Endothelial cell of umbilical vein (primary cell): ENCODE measurements around the gene MEF2C. TPM values are rescaled to one million over a fixed set of nuclear protein-coding genes. Genes with fewer than 3 reads are reported as not detected.

Experiments used
- BruUV-seq: library from RNA; stranded (reverse); fragments of 400-500 nt; replicated peaks from 2 replicates; lab custom pipeline; 2021; lab: Mats Ljungman, UMichigan
- CTCF ChIA-PET: fragments of 300-600, 350-600 bp; sonication (Branson Sonifier 250); formaldehyde crosslinking; loops from one replicate; lab custom pipeline; 2021; ENCODE audit warnings: antibody characterized with exemption, inconsistent platforms; lab: Charles Lee
- POLR2A ChIA-PET: fragments of 300-600, 350-600 bp; sonication (Branson Sonifier 250); formaldehyde crosslinking; loops from one replicate; lab custom pipeline; 2021; ENCODE audit warnings: antibody characterized with exemption, inconsistent platforms; lab: Charles Lee
- DNase-seq: peaks from one replicate; pipeline ENCODE4 v3.0.0-alpha.2; 2011; ENCODE audit warnings: low read depth, low spot score
- FAIRE-seq: peaks from 2 replicates; lab custom pipeline; 2011; peaks lifted over from hg19 to GRCh38; lab: Jason Lieb, UNC
- H2AFZ ChIP-seq: 2 replicates; pipeline ENCODE4 v1.6.0; 2012; ENCODE audit warnings: low read depth, low read length, control low read depth, inconsistent platforms
- H3K27ac ChIP-seq: 2 replicates; pipeline ENCODE4 v1.5.1; 2011; ENCODE audit warnings: low read depth, mild to moderate bottlenecking, control low read depth, low read length, moderate library complexity; ENCODE audit not compliant: insufficient read depth
- H3K27me3 ChIP-seq, 2 experiments: 2 replicates each; pipeline versions ENCODE4 v1.6.0 to v1.6.1; 2011; ENCODE audit warnings: low read length in 2 of 2, mixed read lengths in 1 of 2; ENCODE audit not compliant: control insufficient read depth in 2 of 2, insufficient read depth in 2 of 2
- H3K36me3 ChIP-seq, 2 experiments: 2 replicates in 1 of 2; 3 replicates in 1 of 2; pipeline ENCODE4 v1.5.1; 2011; ENCODE audit warnings: low read length in 2 of 2, mild to moderate bottlenecking in 1 of 2, moderate library complexity in 1 of 2; ENCODE audit not compliant: control insufficient read depth in 2 of 2, insufficient read depth in 2 of 2; ENCODE audit errors: extremely low read depth in 1 of 2
- H3K4me1 ChIP-seq: 3 replicates; pipeline ENCODE4 v1.5.1; 2011; ENCODE audit warnings: mild to moderate bottlenecking, low read length; ENCODE audit not compliant: control insufficient read depth, insufficient read depth; ENCODE audit errors: extremely low read depth
- H3K4me2 ChIP-seq: 2 replicates; pipeline ENCODE4 v1.6.1; 2011; ENCODE audit warnings: low read length, control low read depth, mixed read lengths; ENCODE audit not compliant: insufficient read depth
- H3K4me3 ChIP-seq, 3 experiments: fragments of 200-600 bp in 1 of 3; sonication (generic), shearing (Covaris generic) in 1 of 3; replicated peaks in 1 of 3; 2 replicates each; pipeline ENCODE4 v1.5.1; 2011 to 2016; ENCODE audit warnings: control low read depth in 3 of 3, low read length in 3 of 3, mild to moderate bottlenecking in 2 of 3, inconsistent platforms in 1 of 3, low read depth in 1 of 3, moderate library complexity in 1 of 3; ENCODE audit not compliant: insufficient read depth in 1 of 3
- H3K79me2 ChIP-seq: 2 replicates; pipeline ENCODE4 v1.6.0; 2012; ENCODE audit warnings: low read length, inconsistent platforms; ENCODE audit not compliant: control insufficient read depth, insufficient read depth
- H3K9ac ChIP-seq: replicated peaks from 2 replicates; pipeline ENCODE3; 2011; ENCODE audit warnings: low read length, control low read depth; ENCODE audit not compliant: insufficient read depth; ENCODE audit errors: extremely low read depth
- H3K9me1 ChIP-seq: replicated peaks from 3 replicates; pipeline ENCODE4 v1.6.0; 2011; ENCODE audit warnings: mild to moderate bottlenecking, low read length; ENCODE audit not compliant: control insufficient read depth, insufficient read depth; ENCODE audit errors: extremely low read depth
- H3K9me3 ChIP-seq: replicated peaks from 2 replicates; pipeline ENCODE4 v1.5.1; 2012; ENCODE audit warnings: low read length, inconsistent platforms; ENCODE audit not compliant: control insufficient read depth, insufficient read depth
- H4K20me1 ChIP-seq: replicated peaks from 2 replicates; pipeline ENCODE3; 2011; ENCODE audit warnings: mild to moderate bottlenecking, low read length; ENCODE audit not compliant: control insufficient read depth, insufficient read depth; ENCODE audit errors: extremely low read depth
- EZH2 ChIP-seq: IDR thresholded peaks from 2 replicates; pipeline ENCODE4 v1.6.1; 2012; ENCODE audit warnings: borderline replicate concordance, low read depth, mild to moderate bottlenecking, moderate library complexity, low read length, inconsistent platforms; ENCODE audit not compliant: severe bottlenecking
- FOS ChIP-seq: IDR thresholded peaks from 2 replicates; pipeline ENCODE4 v1.6.1; 2011; ENCODE audit warnings: mild to moderate bottlenecking, low read length, moderate library complexity, borderline replicate concordance; ENCODE audit not compliant: insufficient read depth
- GATA2 ChIP-seq: IDR thresholded peaks from 2 replicates; pipeline ENCODE4 v1.7.0; 2011; ENCODE audit warnings: low read depth, mild to moderate bottlenecking, moderate library complexity, mixed read lengths, low read length; ENCODE audit not compliant: insufficient read length, insufficient read depth
- JUN ChIP-seq: IDR thresholded peaks from 2 replicates; pipeline ENCODE4 v1.6.1; 2011; ENCODE audit warnings: borderline replicate concordance, low read depth; ENCODE audit not compliant: insufficient read length, insufficient read depth
- MYC ChIP-seq: IDR thresholded peaks from one replicate; pipeline ENCODE4 v1.6.1; 2011; ENCODE audit warnings: mild to moderate bottlenecking, low read depth, low read length
- POLR2A ChIP-seq: IDR thresholded peaks from 2 replicates; pipeline ENCODE4 v1.6.1; 2012; ENCODE audit warnings: low read depth, mild to moderate bottlenecking, control low read depth, low read length
- POLR2AphosphoS5 ChIP-seq: IDR thresholded peaks from 2 replicates; pipeline ENCODE4 v1.6.1; 2012; ENCODE audit warnings: low read depth, mild to moderate bottlenecking, control low read depth, low read length, moderate library complexity; ENCODE audit not compliant: insufficient read depth
- dilution Hi-C: fragments of 300-500 bp; cut with MboI; formaldehyde crosslinking; loops from one replicate; pipeline ENCODE4 v1.15.0; 2019; ENCODE audit warnings: low sequenced_read_pairs; ENCODE audit not compliant: extremely low pct_ligation_motif_present
- intact Hi-C: fragments of 100-400 bp; cut with micrococcal nuclease; formaldehyde crosslinking; loops from one replicate; pipeline ENCODE4 v1.10.0; 2022
- polyA plus RNA-seq, 4 experiments: library from polyadenylated mRNA; depleted of rRNA in 3 of 4; stranded (reverse) in 3 of 4; unstranded in 1 of 4; fragments of >200 nt; gene quantifications; 2 replicates each; pipeline versions ENCODE4 v1.2.1 to v1.2.3, GENCODE V29; 2011 to 2012; ENCODE audit warnings: missing spikeins in 1 of 4
- total RNA-seq: library from RNA; stranded (reverse); gene quantifications from 2 replicates; pipeline ENCODE4 v1.2.3, GENCODE V29; 2021
- TF ChIP-seq, protein P1 (sequence below), 2 donors: IDR thresholded peaks; 1 replicate in 1 of 2; 2 replicates in 1 of 2; pipeline ENCODE4 v1.5.1; 2011; ENCODE audit warnings: low read length in 2 of 2, mild to moderate bottlenecking in 2 of 2, moderate library complexity in 2 of 2, control low read depth in 1 of 2, inconsistent platforms in 1 of 2, low read depth in 1 of 2; ENCODE audit not compliant: insufficient read depth in 1 of 2; ENCODE audit errors: extremely low read depth in 1 of 2

Gene MEF2C
- total and polyA plus RNA-seq, 2 donors (not counting 3 experiments of a cell fraction or from before 2014, with no cell fraction given): 21.2 to 67.7 TPM

DNA sequence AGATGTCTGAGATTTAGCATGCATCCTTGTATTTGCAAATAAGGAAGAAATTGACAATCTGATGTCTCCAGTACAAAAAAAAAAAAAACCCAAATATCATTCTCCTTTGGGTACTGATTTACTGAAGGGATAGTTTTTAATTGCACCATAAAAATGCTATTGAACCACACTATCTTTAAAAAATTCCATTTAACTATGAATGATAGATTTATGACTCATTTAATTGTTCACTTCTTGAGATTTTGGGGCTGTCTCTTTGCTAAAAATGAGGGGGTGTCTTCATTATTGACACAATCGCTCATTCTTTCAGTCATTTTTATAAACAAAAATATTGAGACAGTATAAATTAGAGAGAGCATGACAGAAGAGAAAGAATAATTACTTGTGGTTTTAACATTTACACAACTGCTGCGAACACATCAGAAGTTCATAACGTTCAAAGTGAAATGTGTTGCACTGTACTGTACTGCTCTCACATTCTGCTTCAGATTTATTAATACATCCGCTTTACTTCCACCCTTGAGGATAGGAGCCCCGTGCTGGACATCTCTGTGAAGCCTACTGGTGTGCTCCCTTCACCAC is 142.3 kb downstream of the MEF2C start:
- Histone ChIP-seq H3K9me3 (no peaks in the 10 kb centered on the region), H3K36me3 (no peaks in the 10 kb centered on the region), H4K20me1 (no peaks in the 10 kb centered on the region), H3K4me2 (no peak overlapping the region), H3K79me2 (no peaks in the 10 kb centered on the region), H3K4me1 (peaks cover 10% of the 10 kb centered on the region), H3K27ac (no peak overlapping the region), H3K27me3 (no peaks in the 10 kb centered on the region), H3K4me3 (no peak overlapping the region), H3K9ac (no peak overlapping the region), H2AFZ (no peak overlapping the region), H3K9me1 (no peaks in the 10 kb centered on the region)
- ChIA-PET POLR2A (no interaction called here), CTCF (interaction anchor here (5.0 kb wide), 1 partner anchor 12 kb away, joined by 34 read pairs; no protein-coding TSS in a partner anchor)
- dilution Hi-C loops (no loop called here), intact Hi-C loops (no loop called here)
- no peak for DNase-seq
- TF ChIP-seq, protein P1, sequence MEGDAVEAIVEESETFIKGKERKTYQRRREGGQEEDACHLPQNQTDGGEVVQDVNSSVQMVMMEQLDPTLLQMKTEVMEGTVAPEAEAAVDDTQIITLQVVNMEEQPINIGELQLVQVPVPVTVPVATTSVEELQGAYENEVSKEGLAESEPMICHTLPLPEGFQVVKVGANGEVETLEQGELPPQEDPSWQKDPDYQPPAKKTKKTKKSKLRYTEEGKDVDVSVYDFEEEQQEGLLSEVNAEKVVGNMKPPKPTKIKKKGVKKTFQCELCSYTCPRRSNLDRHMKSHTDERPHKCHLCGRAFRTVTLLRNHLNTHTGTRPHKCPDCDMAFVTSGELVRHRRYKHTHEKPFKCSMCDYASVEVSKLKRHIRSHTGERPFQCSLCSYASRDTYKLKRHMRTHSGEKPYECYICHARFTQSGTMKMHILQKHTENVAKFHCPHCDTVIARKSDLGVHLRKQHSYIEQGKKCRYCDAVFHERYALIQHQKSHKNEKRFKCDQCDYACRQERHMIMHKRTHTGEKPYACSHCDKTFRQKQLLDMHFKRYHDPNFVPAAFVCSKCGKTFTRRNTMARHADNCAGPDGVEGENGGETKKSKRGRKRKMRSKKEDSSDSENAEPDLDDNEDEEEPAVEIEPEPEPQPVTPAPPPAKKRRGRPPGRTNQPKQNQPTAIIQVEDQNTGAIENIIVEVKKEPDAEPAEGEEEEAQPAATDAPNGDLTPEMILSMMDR (IDR thresholded peaks at IDR 0.05; ENCODE audit: extremely low read depth in 1 of 2, insufficient read depth in 1 of 2, low read depth in 1 of 2, low read length in 2 of 2): no peak
- TF ChIP-seq EZH2 (no peak), GATA2 (no peak)
- FAIRE-seq: no peak
- BruUV-seq: no TSS peak

DNA sequence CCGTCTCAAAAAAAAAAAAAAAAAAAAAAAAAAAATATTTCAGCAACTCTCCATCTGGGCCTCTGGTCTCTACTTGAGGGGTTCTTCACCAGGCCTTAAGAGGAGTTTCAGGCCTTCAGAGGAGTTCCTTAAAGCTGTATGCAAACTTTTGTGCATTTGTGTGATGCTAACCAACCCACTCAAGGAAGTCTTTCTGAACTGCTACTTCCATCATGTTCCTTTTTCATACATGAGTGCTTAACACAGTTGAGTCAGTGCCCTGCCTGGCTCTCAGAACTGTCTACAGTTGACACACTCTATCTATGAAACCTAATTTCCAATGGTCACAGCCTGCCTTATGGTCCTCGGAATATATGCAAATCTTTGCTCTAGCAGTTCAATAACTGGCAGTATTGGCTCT is 146.5 kb downstream of the MEF2C start:
- no peak overlapping the region for H3K4me3 ChIP-seq
- no peak for DNase-seq
- CTCF ChIA-PET: no interaction called here
- intact Hi-C loops (no loop called here), dilution Hi-C loops (no loop called here)
- H3K9me3 ChIP-seq: no peaks in the 10 kb centered on the region
- no peaks in the 10 kb centered on the region for H4K20me1 ChIP-seq
- no peak overlapping the region for H2AFZ ChIP-seq
- no peak overlapping the region for H3K4me2 ChIP-seq
- peaks cover 14% of the 10 kb centered on the region for H3K4me1 ChIP-seq
- POLR2A ChIA-PET: no interaction called here
- no peaks in the 10 kb centered on the region for H3K36me3 ChIP-seq
- no peaks in the 10 kb centered on the region for H3K79me2 ChIP-seq
- BruUV-seq: no TSS peak
- H3K27ac ChIP-seq: no peak overlapping the region
- H3K27me3 ChIP-seq: no peaks in the 10 kb centered on the region
- no peaks in the 10 kb centered on the region for H3K9me1 ChIP-seq
- FAIRE-seq: no peak
- H3K9ac ChIP-seq: no peak overlapping the region
- TF ChIP-seq EZH2: no peak
- TF ChIP-seq POLR2AphosphoS5: no peak
- TF ChIP-seq, protein P1 (IDR thresholded peaks at IDR 0.05; ENCODE audit: extremely low read depth in 1 of 2, insufficient read depth in 1 of 2, low read depth in 1 of 2, low read length in 2 of 2): no peak
- TF ChIP-seq JUN: no peak
- no peak for TF ChIP-seq GATA2
- no peak for TF ChIP-seq POLR2A
- TF ChIP-seq MYC: no peak
- no peak for TF ChIP-seq FOS
